22Rv1 (cell line): ENCODE results near the gene ACVR1C.

ENCODE experiments used
- H3K27ac ChIP-seq: fragments of 450-650 bp; 2 replicates; pipeline ENCODE4 v1.5.1; 2017
- ZFX ChIP-seq: fragments of 450-650 bp; IDR thresholded peaks from 2 replicates; pipeline ENCODE4 v1.6.1; 2017; ENCODE audit warnings: antibody characterized with exemption, borderline replicate concordance
- TF ChIP-seq, protein P1 (sequence below): fragments of 450-650 bp; IDR thresholded peaks from 2 replicates; pipeline ENCODE4 v1.5.1; 2017; ENCODE audit warnings: mild to moderate bottlenecking

Gene ACVR1C

DNA sequence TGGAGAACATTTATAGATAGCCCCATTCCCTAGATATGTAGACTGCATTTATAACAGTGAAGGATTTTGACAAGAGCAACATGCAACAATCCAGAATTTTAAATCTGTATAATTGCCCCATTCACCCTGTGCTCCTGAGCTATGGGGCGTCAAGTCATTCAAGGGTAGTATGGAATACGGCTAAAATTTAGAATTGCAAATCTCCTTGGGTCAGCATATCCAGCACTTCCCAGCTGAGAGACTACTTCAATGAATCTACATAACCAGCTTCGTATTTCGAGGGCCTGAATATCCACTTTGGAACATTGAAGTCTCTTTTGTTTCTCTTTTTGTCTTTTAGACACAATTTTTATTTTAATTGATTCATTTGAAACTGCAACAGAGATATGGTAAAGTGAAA is 28.4 kb upstream of the ACVR1C start:
- no peak overlapping the region for H3K27ac ChIP-seq
- no peak for TF ChIP-seq ZFX
- TF ChIP-seq, protein P1, sequence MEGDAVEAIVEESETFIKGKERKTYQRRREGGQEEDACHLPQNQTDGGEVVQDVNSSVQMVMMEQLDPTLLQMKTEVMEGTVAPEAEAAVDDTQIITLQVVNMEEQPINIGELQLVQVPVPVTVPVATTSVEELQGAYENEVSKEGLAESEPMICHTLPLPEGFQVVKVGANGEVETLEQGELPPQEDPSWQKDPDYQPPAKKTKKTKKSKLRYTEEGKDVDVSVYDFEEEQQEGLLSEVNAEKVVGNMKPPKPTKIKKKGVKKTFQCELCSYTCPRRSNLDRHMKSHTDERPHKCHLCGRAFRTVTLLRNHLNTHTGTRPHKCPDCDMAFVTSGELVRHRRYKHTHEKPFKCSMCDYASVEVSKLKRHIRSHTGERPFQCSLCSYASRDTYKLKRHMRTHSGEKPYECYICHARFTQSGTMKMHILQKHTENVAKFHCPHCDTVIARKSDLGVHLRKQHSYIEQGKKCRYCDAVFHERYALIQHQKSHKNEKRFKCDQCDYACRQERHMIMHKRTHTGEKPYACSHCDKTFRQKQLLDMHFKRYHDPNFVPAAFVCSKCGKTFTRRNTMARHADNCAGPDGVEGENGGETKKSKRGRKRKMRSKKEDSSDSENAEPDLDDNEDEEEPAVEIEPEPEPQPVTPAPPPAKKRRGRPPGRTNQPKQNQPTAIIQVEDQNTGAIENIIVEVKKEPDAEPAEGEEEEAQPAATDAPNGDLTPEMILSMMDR: no peak

- TF ChIP-seq, protein P1: no peak
- TF ChIP-seq ZFX: no peak
- no peak overlapping the region for H3K27ac ChIP-seq
Measured at GRCh38 chr2:157644776-157645175, 16.1 kb upstream of the ACVR1C start.

- no peak for TF ChIP-seq ZFX
- TF ChIP-seq, protein P1: no peak
- no peak overlapping the region for H3K27ac ChIP-seq
Measured at GRCh38 chr2:157631861-157632260, 3.2 kb upstream of the ACVR1C start.

GRCh38 chr2:157627594-157628476 is 829 bp downstream of the ACVR1C start:
- H3K27ac ChIP-seq: no peak overlapping the region
- TF ChIP-seq ZFX: no peak
- TF ChIP-seq, protein P1: no peak

DNA sequence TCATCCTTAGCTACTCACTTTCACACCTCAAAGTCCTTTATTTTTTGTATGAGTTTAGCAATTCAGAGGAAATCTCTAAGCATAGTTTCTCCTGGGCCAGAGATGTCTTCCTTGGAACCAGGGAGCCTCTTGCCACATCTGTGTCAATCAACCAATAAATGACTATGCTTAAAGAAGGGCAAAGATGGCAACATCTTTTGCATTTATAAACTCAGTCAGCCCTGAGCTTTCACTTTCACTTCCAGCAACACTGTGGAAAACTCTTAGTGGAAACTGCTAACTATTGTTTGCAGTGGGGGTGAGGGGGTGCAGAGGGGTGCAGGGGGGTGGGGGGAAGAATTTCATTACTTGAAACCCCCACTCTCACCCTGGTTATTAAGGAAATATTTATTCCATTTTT is 3.4 kb downstream of the ACVR1C start:
- no peak overlapping the region for H3K27ac ChIP-seq
- TF ChIP-seq, protein P1: no peak
- no peak for TF ChIP-seq ZFX

- H3K27ac ChIP-seq: no peak overlapping the region
- no peak for TF ChIP-seq ZFX
- TF ChIP-seq, protein P1: no peak
Measured at GRCh38 chr2:157620956-157621355, 7.7 kb downstream of the ACVR1C start.

GRCh38 chr2:157611726-157612125 is 16.9 kb downstream of the ACVR1C start:
- TF ChIP-seq ZFX: no peak
- TF ChIP-seq, protein P1: no peak
- no peak overlapping the region for H3K27ac ChIP-seq
